CD4-positive, alpha-beta T cell treated with Interleukin-21 for 1 hour (primary cell): ENCODE results near the gene CCDC124.

ENCODE experiments used
- DNase-seq: peaks from one replicate; pipeline ENCODE4 v3.0.0-alpha.2; 2020

Gene CCDC124

DNA sequence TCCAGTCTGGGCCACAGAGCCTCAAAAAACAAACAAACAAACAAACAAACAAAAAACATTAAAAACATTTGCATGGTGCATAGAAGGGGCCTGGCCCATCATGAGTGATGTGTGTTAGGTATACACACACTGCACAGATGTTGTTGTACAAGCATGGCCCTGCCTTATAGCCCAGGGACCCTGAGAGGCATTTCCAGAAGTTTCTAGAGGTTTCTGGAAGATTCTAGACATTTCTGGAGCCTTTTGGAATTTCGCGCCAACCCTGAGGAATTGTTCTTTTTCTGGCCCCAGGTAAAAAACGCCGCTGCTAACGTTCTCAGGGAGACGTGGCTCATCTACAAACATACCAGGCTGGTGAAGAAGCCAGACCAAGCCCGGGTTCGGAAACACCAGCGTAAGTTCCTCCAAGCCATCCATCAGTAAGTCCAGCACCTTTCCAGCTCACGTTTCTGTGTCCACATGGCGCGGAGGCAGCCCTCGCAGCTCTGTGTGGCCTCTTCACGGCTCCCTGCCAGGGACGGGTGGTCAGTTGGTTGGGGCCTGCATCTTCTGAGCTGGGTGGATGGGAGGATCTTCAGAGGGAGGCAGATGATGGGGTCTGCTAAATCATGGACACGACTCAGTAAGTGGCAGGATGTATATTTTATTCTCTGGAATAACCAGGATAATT is 56.7 kb downstream of the CCDC124 start:
- no peak for DNase-seq

DNA sequence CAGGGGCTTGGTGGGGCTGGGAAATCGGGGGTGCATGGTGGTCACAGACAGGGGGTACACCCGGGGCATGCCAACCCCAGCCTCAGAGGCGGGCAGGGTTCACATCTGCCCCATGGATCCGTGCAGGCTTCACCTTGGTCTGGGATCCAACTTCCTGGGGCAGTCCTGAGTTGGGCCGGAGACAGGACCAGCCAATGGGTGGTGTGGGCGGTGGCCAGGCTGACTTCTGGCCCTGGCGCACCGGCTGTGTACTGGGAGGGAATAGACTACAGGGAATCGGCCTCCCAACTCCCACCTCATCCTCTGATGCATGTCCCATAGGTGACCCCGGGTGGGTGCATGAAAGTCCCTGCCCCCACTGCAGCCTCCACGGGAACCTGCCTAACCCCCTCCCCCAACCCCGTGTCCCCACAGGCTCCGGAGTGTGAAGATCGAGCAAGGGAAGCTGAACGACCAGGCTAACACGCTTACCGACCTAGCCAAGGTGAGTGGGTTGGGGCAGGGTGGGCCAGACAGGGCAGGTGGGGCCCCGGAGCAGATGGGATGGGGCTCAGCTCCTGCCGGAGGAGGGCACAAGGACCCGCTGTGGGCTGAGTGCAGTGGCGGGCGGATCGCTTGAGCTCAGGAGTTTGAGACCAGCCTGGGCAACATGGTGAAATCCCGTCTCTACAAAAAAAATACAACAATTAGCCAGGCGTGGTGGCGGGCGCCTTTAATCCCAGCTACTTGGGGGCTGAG is 60.4 kb downstream of the CCDC124 start:
- DNase-seq: no peak
